Erythroblast (primary cell): Measurements from ENCODE around the gene HSPA9.

Experiments used
- GATA1 ChIP-seq: IDR thresholded peaks from 2 replicates; pipeline ENCODE4 v1.6.1; 2011; ENCODE audit warnings: low read depth, mild to moderate bottlenecking, control low read depth, low read length, moderate library complexity
- POLR2A ChIP-seq: IDR thresholded peaks from 2 replicates; pipeline ENCODE4 v1.6.1; 2011; ENCODE audit warnings: mild to moderate bottlenecking, low read length

GRCh38 chr5:138553437-138554095 lies 21.6 kb downstream of the HSPA9 start:
- TF ChIP-seq POLR2A (no peak), GATA1 (no peak)
